GM12874 (cell line): Measurements from ENCODE around the gene ZNF486.

Experiments used
- CTCF ChIP-seq: IDR thresholded peaks from 2 replicates; pipeline ENCODE4 v1.5.1; 2011; ENCODE audit warnings: low read depth, mild to moderate bottlenecking, control low read depth, low read length, moderate library complexity; ENCODE audit not compliant: insufficient read depth

Gene ZNF486

GRCh38 chr19:20167020-20167644 lies at the start of gene ZNF486:
ZNF486 (plus strand) TSS chr19:20167214; CDS start chr19:20167331, 117 bp downstream.
- TF ChIP-seq CTCF, result no peak

GRCh38 chr19:20124879-20125278 lies 42.1 kb upstream of the ZNF486 start:
- TF ChIP-seq CTCF, result no peak

GRCh38 chr19:20151617-20152145 lies 15.3 kb upstream of the ZNF486 start:
- TF ChIP-seq CTCF, result no peak

GRCh38 chr19:20153281-20153680 lies 13.7 kb upstream of the ZNF486 start:
- TF ChIP-seq CTCF, result no peak

- no peak for TF ChIP-seq CTCF
These were observed 12.4 kb upstream of the ZNF486 start for GRCh38 chr19:20154636-20155035.

GRCh38 chr19:20162821-20163220 lies 4.2 kb upstream of the ZNF486 start:
- TF ChIP-seq CTCF, result no peak

- no peak for TF ChIP-seq CTCF
These were observed 2.6 kb upstream of the ZNF486 start for GRCh38 chr19:20164456-20164855.
